Muscle of arm (tissue), 12 donors: ENCODE measurements around the gene HAS3. TPM values are rescaled to one million over a fixed set of nuclear protein-coding genes. Genes with fewer than 3 reads are reported as not detected.

Experiments used
- DNase-seq: peaks from one replicate; pipeline ENCODE4 v3.0.0-alpha.2; 2013
- polyA plus RNA-seq, 12 donors: library from polyadenylated mRNA; unstranded; fragments of 120-200 nt; gene quantifications; one replicate each; pipeline ENCODE4 v1.2.1, GENCODE V29; 2013; ENCODE audit not compliant: insufficient read length in 12 of 12

Gene HAS3
- polyA plus RNA-seq, 12 donors: 1.6 to 5.7 (median 2.4) TPM; not detected in 2

DNA sequence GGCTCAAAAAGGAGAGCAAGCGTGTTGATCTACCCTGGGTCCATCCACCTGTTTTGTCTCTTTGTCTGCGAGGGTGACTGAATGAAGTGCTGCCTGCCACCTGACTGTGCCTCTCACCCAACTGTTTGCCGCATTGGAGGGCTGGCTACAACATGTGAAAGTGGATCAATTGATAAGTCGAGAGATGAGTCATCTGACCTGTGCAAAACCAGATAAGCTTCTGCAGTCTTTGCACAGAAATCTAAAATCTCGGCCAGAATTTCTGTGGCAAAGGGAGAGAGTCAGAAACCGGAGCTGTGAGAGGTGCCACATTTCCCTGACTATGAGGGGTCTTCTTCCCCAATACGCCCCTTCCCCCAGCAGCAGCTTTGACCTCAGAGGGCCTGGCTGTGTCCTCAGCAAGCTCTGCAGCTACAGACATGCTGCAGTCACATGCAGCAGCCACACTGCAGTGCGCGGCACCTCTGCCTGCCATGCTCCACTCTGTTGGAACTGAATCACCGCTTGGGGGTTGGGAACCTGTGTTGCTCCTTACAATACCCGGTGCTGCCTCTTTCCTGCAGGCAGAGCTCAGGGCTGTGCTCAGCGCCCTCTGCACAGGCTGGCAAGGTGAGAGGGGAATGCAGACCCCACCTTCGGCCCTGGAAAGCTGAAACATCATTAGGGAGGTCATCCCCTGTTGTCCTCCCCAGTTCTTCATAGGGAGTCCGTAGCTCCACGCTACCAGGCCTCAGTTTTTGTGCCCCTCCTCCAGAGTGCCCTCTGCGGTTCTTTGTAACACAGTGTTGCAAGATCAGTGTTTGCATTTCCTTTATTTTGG lies 16.2 kb upstream of the HAS3 start:
- no peak for DNase-seq

DNA sequence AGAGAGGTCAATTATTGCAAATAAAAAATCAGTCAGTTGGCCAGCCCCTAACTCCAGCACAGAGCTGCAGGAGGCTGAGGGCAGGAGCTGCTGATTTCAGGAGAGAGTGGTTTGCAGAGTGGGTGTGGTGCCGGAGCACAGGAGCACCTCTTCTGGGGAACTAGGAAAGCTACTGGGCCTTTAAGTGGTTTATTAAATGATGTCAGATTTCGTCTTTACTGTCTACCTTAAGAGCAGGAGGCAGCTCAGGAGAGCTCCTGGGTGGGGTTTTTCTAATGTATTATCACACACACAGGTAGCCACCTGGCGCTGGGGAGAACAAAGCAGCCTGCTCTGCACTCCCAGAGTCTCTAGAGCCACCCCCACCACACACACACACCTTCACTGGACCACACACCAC lies 11.5 kb upstream of the HAS3 start:
- no peak for DNase-seq

DNA sequence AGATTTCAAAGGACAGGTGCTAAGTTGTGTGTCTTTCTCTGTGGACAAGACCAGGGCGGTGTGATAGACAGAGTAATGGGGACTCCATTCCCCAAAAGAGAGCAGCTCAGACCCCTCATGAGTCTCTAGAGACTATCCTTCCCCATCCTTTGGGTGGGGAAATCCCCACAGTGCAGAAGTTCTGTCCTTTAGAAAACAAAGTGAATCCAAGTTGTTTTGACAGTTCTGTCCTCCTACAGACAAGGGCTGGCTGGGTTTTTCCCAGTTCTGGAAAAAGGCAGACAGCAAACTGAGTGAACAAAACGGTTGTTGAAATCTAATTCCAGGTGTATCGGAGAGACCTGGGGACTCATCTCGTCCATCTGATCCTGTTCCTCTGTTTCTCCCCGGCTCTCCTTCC lies 11.0 kb upstream of the HAS3 start:
- DNase-seq: no peak

DNA sequence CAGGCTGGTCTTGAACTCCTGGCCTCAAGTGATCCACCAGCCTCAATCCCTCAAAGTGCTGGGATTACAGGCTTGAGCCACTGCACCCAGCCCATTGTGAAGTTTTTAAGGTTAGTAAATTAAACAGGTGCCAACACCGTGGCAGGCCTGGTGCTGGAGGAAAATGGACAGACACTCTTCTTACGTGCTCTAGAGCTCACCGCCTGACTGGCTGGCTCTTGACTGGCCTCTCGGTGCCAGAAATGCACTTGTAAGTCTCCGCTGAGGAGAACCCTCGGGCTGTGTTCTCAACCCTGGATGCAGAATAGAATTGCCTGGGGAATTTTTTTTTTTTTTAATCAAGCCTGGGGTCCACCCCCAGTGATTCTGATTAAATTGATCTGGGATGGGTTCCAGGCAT lies 10.3 kb upstream of the HAS3 start:
- no peak for DNase-seq

DNA sequence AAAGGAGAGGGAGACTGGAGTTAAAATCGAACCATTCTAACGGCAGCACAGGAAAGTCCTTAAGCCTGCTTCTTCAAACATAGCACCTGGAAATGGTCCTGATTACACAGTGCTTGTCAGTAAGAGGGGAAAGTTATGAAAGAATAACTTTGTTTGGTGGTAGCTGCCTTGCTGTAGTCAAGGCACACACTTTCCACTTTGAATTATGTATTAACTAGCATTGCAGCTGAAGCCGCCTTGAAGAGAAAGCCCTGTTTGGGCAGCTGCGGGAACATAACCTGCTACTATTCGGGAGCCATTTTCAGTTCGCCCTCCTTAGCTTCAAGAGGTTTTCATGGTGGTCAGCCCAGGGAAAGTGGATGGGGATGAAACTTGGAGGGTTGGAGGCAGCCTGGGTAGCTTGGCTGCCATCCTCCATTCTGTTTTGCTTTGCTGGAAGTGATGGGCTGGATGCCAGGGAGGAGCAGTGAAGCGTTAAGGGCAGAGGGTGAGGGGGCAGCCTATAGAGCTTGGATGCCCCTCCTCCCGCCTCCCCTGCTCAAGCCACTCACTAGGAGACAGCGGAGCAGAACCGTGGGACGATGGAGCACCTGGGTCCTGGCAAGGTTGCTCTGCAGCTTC lies 5.3 kb upstream of the HAS3 start:
- no peak for DNase-seq

DNA sequence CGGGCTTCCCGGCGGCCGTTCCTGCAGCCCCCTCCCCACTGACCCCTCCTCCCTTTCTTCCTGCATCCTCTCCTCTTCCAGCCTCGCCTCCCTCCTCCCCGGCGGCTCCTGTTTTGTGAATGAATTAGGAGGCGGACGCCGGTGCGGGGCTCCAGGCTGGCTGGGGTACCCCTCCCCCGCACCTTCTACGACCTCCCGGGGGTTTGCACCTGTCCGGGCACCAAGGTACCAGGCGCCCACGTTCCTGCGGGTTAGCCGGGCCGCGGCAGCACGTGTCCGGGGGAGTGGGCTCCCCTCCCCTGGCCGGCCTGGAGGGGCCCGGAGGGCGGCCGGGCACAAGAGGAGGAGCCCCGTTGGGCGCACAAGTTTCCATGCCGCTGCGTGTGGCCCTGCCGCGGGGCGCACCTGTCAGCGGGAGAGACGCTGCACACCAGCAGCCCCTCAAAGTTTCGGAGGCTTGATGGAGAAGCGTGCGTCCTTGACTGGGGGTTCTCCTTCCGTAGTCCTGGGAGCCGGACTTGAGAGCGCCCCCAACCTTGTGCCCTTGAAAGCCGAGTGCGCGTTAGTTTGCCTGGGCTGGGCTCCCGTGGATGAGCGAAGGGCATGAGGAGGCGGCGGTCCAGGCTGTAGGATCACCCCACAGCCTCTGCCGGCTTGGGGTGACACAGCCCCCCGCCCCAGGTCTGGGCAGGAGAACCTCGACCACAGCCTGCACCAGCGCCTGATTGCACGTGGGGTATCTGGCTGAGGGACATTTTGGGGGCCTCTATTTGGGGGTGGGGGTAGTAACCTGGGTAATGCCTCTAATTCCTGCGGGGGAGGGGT lies 1.2 kb downstream of the HAS3 start:
- no peak for DNase-seq

DNA sequence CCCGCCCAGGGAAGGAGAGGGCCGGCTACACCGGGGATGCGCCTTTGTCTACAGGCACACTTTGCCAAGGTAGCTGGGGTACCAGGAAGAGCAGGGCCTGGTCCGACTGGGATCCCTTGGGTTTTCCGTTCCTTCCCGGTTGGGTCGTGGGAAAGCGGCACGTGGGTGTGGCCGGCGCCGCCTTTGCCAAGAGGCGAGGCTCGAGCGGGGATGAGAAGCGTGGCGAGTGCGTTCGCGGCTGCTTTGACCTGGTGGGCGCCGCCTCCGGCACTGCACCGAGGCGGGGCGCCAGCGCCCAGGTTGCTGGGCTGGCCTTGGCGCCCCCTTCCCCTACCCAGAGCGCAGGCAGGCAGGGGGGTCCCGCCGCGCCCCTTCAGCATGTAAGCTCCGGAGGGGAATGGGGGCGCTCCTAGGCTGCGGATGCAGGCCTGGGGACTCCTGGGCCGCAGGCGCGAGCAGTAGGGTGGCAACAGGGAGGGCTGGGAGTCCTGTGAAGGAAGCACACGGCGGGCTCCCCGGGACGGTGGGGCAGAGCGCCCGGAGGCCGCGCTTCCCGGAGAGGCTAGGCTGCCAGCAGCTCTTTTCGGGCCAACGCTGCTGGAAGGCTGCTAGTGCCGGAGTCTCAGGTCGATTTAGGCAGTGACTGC lies 2.0 kb downstream of the HAS3 start:
- DNase-seq: no peak

DNA sequence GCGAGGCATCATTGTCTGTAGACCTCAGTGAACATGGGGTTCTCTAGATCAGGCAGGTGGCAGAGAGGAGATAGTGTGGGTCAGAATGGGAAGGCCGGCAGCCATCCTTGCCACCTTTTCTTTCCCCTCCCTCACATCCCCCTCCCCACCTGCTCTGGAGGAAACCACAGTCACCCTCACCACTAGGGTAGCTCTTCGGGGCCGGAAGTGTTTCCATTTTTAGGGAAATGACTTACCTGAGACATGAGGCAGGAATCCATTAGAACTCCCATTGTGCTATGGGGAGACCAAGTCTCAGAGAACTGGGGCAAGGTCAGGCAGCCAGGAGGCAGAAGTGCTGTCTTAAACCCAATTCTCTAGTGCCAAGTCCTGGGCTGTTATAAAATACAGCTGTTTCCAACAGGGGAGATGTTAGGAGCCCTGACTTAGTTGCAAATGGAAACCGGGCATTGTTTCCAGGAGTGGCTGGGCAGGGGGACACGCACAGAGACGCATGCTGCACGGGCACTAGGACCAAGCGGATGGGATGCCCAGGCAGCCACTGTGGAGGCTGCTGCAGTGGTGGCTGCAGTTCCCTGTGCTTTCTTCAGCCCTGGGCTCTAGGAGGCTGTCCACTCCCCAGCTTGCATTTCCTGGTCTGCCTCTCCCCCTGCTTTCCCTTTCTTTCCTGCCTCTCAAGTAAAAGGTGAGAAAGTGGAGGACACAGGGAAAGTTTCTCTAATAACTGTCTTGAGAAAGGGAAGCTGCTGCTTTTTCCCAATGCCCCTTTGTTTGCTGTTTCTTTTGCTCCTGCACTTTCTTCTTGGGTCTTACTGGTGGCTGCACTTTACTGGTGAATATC lies 2.8 kb downstream of the HAS3 start:
- no peak for DNase-seq

DNA sequence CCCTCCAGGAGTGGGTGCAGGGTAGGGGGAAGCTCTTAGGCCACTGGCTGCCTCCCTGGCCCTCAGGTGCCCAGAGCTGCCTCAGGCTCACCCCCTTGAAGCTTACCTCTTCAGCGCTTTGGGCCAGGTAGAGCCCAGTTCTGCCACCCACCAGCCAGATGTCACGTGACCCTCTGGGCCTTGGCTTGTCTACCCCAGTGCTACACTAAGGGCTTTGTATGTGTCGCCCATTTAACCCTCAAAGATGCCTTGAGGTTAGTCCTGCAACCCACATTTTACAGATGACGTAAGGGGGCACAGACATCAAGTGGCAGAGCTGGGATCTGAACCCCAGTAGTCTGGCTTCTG lies 3.4 kb downstream of the HAS3 start:
- no peak for DNase-seq

DNA sequence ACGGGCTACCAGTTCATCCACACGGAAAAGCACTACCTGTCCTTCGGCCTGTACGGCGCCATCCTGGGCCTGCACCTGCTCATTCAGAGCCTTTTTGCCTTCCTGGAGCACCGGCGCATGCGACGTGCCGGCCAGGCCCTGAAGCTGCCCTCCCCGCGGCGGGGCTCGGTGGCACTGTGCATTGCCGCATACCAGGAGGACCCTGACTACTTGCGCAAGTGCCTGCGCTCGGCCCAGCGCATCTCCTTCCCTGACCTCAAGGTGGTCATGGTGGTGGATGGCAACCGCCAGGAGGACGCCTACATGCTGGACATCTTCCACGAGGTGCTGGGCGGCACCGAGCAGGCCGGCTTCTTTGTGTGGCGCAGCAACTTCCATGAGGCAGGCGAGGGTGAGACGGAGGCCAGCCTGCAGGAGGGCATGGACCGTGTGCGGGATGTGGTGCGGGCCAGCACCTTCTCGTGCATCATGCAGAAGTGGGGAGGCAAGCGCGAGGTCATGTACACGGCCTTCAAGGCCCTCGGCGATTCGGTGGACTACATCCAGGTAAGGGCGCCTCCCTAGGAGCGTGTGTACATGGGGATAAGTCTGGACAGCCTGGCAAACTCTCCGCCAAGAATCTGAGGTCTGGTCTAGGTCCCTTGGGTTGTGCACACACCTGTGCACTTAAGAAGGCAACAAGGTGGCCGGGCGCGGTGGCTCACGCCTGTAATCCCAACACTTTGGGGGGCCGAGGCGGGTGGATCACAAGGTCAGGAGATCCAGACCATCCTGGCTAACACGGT lies 4.2 kb downstream of the HAS3 start:
- no peak for DNase-seq

DNA sequence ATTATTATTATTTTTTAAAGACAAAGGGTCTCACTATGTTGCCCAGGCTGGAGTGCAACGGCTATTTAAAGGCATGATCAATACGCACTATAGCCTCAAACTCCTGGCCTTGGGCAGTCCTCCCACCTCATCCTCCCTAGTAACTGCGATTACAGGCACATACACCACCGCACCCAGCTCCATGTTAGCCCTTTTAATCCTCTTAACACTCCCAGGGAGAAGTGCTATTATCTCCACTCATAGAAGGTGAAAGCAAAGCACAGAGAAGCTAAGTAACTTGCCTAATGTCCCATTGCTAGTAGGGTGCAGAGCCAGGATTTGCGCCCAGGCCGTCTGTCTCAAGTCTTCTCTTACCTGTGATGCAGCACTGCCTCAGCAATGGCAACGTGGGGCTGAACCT lies 5.0 kb downstream of the HAS3 start:
- no peak for DNase-seq

DNA sequence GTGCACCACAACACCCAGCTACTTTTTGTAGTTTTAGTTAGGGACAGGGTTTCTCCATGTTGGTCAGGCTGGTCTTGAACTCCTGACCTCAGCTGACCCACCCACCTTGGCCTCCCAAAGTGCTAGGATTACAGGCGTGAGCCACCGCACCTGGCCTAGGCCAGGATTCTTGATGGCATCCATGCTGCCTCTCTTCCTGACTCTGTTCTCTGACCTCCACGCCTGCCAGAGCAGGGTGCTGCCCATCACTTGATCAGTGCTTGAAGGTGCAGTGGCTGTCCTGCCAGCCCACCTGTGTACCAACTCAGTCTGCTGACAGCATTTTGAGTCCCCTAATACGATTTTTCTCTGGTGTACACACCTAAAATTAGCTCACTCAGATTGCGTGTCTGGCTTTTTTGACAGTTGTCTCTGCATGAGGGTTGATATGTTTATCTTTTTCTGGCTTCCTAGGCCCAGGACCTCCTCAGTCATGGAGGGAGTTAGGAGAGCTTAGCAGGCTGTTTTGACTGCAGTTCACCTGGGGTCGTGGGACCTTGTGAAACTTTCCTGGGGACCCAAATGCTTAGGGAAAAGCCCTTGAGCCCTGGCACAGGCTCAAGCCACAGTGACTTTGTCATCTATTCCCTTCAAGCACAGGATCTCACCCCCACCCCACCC lies 5.9 kb downstream of the HAS3 start:
- no peak for DNase-seq

DNA sequence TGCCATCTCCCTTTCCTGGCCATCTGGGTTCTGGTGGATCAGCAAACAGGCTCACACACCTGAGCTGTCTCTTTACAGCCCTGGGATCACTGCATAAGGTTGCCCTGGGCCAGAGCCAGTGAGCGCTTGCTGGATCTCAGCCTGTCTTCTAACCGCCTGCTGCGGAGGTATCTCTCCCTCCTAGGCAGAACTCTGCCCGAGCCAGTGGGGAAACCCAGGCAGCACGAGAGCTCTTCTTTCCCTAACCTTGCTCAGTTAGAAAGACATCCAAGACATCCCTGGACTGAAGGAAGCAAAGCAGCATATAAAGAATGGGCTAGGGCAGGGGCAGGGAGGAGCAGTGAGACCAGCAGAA lies 6.4 kb downstream of the HAS3 start:
- DNase-seq: no peak

DNA sequence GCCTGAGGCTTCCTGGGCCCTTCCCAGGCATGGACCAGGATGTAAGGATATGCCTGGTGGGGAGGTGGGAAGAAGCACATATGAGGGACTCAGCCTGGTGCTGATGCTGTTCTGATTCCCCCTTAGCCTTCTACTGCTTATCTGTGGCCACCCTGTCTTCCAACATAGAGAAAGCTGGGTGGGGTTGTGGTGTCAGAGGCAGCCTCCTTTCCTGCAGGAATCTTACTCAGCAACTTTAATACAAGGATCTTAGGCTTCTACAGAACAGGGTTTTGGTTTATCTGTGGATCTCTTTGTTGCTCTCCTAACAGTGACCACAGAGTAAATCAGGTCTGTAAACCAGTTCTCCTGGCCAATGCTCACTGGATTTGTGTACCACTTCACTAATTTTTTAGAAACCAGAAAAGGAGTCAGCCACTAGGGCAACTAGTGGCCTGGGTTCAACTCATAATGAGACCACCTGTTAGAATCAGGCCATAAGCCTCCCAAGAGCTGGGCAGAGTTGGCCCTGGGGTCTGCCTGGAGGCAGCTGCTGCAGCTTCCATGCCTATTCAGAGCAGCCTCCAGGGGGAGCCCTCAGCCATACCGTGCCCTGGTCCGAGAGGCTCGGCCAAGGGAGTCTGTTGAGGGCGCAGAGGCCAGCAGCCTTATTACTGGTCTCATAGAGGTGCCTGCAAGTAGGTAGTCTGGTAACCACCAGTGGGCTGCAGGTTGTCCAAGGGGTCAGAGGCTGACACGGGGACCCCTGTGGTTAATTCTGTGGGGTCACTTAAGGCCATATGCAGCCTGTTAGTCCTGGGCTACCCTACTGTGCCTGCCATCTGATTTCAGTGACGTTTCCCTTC lies 7.1 kb downstream of the HAS3 start:
- no peak for DNase-seq

DNA sequence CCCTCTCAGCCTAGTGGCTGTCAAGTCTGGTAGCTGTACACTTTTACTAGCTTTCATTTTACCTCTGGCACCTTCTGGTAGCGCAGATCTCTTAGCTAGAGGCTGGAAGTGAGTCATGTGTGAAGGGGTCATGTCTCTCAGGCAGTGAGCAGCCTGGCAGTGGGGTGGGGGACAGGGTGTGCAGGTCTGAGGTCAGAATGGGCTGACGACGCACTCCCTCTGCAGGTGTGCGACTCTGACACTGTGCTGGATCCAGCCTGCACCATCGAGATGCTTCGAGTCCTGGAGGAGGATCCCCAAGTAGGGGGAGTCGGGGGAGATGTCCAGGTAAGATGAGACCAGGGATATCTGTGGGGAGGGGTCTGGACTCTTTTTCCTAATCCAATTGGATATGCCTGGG lies 7.8 kb downstream of the HAS3 start:
- DNase-seq: no peak

DNA sequence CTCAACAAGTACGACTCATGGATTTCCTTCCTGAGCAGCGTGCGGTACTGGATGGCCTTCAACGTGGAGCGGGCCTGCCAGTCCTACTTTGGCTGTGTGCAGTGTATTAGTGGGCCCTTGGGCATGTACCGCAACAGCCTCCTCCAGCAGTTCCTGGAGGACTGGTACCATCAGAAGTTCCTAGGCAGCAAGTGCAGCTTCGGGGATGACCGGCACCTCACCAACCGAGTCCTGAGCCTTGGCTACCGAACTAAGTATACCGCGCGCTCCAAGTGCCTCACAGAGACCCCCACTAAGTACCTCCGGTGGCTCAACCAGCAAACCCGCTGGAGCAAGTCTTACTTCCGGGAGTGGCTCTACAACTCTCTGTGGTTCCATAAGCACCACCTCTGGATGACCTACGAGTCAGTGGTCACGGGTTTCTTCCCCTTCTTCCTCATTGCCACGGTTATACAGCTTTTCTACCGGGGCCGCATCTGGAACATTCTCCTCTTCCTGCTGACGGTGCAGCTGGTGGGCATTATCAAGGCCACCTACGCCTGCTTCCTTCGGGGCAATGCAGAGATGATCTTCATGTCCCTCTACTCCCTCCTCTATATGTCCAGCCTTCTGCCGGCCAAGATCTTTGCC lies 9.0 kb downstream of the HAS3 start:
- no peak for DNase-seq

DNA sequence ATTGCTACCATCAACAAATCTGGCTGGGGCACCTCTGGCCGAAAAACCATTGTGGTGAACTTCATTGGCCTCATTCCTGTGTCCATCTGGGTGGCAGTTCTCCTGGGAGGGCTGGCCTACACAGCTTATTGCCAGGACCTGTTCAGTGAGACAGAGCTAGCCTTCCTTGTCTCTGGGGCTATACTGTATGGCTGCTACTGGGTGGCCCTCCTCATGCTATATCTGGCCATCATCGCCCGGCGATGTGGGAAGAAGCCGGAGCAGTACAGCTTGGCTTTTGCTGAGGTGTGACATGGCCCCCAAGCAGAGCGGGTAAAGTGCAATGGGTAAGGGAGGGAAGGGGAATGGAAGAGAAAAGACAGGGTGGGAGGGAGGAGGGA lies 9.5 kb downstream of the HAS3 start:
- DNase-seq: no peak

DNA sequence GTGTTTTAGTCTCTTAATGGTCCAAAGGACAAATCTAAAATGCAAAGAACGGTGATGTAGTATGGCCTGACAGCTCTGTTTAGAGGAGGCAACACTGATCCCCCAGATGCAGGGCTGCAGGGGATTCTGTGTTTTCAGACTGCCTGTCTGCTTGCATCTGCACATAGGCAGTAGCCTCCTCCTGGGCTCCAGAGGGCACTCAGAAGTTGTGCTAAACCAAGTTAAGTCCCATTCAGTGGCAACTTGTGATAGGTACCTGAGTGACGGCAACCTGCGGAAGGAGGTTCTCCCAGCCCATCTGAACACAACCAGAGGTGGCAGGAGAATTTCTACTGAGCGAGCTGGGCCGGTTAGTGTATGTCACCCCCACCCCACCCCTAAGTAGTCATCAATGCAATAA lies 9.9 kb downstream of the HAS3 start:
- no peak for DNase-seq

DNA sequence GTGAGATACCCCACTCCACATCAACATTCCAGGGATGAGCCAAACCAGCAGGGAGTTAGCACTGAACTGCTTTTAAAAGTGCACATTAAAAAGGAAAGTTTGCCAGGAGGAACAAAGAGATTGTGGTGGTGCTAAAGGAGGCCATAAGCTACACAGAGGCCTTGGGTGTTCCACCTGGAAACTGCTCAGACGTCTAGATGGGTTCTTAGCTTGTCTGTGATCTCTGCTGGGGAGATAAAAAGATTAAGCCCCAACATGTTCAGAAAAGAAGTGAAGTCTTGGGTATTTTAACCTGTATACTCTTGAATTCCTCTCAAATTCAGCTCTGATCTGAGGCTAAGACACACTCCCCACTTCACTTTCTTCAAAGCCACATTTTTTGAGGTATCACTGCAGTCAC lies 10.4 kb downstream of the HAS3 start:
- DNase-seq: no peak
